Stimulated activated naive CD8-positive, alpha-beta T cell treated with anti-CD3 and anti-CD28 coated beads, Interleukin-15, amount 100 ng/mL, for 72 hours (primary cell): ENCODE results near the gene ARHGAP23.
A peak's percentile ranks its signal among the peaks of the same experiment; 100 is the strongest.

ENCODE experiments used
- ATAC-seq: fragments of 150-1000 bp; cut with Tn5 transposase; 2 replicates; pipeline ENCODE4 v1.10.0; 2021; ENCODE audit warnings: mild to moderate bottlenecking, moderate library complexity
- DNase-seq, 2 donors: peaks; one replicate each; pipeline ENCODE4 v3.0.0; 2021 to 2022
- H3K27ac Mint-ChIP-seq, 2 donors: one replicate each; pipeline ENCODE4 v1.8.0; 2022; ENCODE audit warnings: mild to moderate bottlenecking in 2 of 2, mixed read lengths in 2 of 2, moderate library complexity in 2 of 2
- H3K27me3 Mint-ChIP-seq: one replicate; pipeline ENCODE4 v1.8.0; 2022; ENCODE audit warnings: mixed read lengths
- H3K4me1 Mint-ChIP-seq: one replicate; pipeline ENCODE4 v1.8.0; 2022; ENCODE audit warnings: mild to moderate bottlenecking, mixed read lengths
- H3K4me3 Mint-ChIP-seq, 2 donors: one replicate each; pipeline ENCODE4 v1.8.0; 2022; ENCODE audit warnings: mild to moderate bottlenecking in 2 of 2, mixed read lengths in 2 of 2, moderate library complexity in 1 of 2
- H3K9me3 Mint-ChIP-seq, 2 donors: one replicate each; pipeline ENCODE4 v1.8.0; 2022; ENCODE audit warnings: mixed read lengths in 2 of 2

Gene ARHGAP23

GRCh38 chr17:38532451-38532850, 104.2 kb downstream of the ARHGAP23 start:
- DNase-seq (no peak), ATAC-seq (no peak)
- H3K4me3 Mint-ChIP-seq = no peak overlapping the region
- peak overlapping the region; percentile 38 to 82 for H3K27ac Mint-ChIP-seq
- peaks cover 9% of the 10 kb centered on the region for H3K4me1 Mint-ChIP-seq
- no peaks in the 10 kb centered on the region for H3K9me3 Mint-ChIP-seq
- peaks cover 76% of the 10 kb centered on the region for H3K27me3 Mint-ChIP-seq

DNA sequence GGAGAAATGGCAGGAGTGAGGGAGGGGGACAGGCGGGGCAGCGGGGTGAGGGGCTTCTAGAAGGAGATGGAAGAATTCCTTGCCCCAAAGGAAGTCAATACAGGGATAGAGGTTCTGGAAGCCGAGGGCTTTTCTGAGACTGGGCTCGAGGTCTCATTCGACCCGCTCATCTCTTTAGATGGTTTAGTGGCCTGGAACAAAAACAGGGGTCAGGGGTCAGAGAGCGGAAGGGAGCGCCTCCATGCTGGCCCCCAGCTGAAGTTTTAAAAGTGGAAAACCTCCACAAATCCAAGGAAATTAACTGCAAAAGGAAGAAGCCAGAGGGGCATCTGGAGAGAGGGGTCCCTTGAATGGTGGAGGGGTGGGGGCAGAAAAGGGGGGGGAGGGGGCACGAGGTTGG, 105.0 kb downstream of the ARHGAP23 start:
- peaks cover 69% of the 10 kb centered on the region for H3K27me3 Mint-ChIP-seq

GRCh38 chr17:38533866-38534497, 105.7 kb downstream of the ARHGAP23 start:
- peaks cover 63% of the 10 kb centered on the region for H3K27me3 Mint-ChIP-seq
- H3K4me1 Mint-ChIP-seq = no peaks in the 10 kb centered on the region
- no peaks in the 10 kb centered on the region for H3K9me3 Mint-ChIP-seq
- DNase-seq = no peak
- no peak overlapping the region for H3K27ac Mint-ChIP-seq
- ATAC-seq = no peak
- no peak overlapping the region for H3K4me3 Mint-ChIP-seq

More for the DNA sequence above, 105.0 kb downstream of the ARHGAP23 start:
- Mint-ChIP-seq H3K4me3 (no peak overlapping the region), H3K9me3 (no peaks in the 10 kb centered on the region), H3K27ac (peak overlapping the region in 1 of 2 donors; percentile 71), H3K4me1 (peaks cover 5% of the 10 kb centered on the region)
- DNase-seq (no peak), ATAC-seq (no peak)

- Mint-ChIP-seq H3K27me3 (peaks cover 61% of the 10 kb centered on the region), H3K4me1 (no peaks in the 10 kb centered on the region), H3K27ac (no peak overlapping the region), H3K4me3 (no peak overlapping the region), H3K9me3 (no peaks in the 10 kb centered on the region)
- ATAC-seq = no peak
- no peak for DNase-seq
These were observed 106.2 kb downstream of the ARHGAP23 start for GRCh38 chr17:38534498-38534885.

GRCh38 chr17:38535886-38536285, 107.6 kb downstream of the ARHGAP23 start:
- no peaks in the 10 kb centered on the region for H3K4me1 Mint-ChIP-seq
- DNase-seq (no peak), ATAC-seq (no peak)
- H3K9me3 Mint-ChIP-seq = no peaks in the 10 kb centered on the region
- no peak overlapping the region for H3K4me3 Mint-ChIP-seq
- no peak overlapping the region for H3K27ac Mint-ChIP-seq
- peaks cover 47% of the 10 kb centered on the region for H3K27me3 Mint-ChIP-seq

DNA sequence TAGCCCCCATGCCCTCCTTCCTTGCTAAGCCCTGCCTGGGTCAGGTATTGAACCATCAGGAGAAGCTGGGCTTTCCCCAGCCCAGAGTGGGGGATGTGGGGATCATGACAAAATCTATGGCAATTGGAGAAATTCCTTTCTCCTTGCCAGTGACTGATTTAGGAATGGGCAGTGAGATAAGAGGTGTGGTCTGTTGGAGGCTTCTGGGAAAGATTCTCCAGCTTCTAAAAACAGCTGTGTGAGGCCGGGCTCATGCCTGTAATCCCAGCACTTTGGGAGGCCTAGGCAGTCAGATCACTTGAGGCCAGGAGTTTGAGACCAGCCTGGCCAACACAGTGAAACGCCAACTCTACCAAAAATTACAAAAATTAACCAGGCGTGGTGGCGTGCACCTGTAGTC, 108.4 kb downstream of the ARHGAP23 start:
- no peak for DNase-seq

DNA sequence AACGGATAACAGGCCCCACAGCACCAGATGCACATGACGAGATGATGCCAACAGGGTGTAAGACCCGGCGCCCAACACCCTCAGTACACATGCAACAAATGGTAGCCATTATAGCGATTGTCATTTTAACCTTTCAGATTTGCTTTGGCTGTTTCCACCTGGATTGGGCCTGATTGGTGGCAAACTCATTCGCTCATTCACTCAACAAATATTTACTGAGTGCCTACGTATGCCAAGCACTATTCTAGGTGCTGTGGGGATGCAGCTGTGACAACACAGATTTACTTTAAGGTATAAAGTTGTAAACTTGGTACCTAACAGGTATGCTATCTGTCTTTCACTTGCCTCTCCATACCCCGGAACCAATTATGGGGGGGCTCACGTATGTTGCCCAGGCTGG, 110.6 kb downstream of the ARHGAP23 start:
- H3K27me3 Mint-ChIP-seq = peaks cover 49% of the 10 kb centered on the region
- ATAC-seq (no peak), DNase-seq (no peak)
- no peak overlapping the region for H3K27ac Mint-ChIP-seq
- H3K4me1 Mint-ChIP-seq = no peaks in the 10 kb centered on the region
- H3K9me3 Mint-ChIP-seq = no peaks in the 10 kb centered on the region
- no peak overlapping the region for H3K4me3 Mint-ChIP-seq

More for the DNA sequence above, 108.4 kb downstream of the ARHGAP23 start:
- H3K27me3 Mint-ChIP-seq = peaks cover 48% of the 10 kb centered on the region
- no peaks in the 10 kb centered on the region for H3K4me1 Mint-ChIP-seq
- no peaks in the 10 kb centered on the region for H3K9me3 Mint-ChIP-seq
- no peak overlapping the region for H3K27ac Mint-ChIP-seq
- no peak for ATAC-seq
- H3K4me3 Mint-ChIP-seq = no peak overlapping the region

- Mint-ChIP-seq H3K27ac (no peak overlapping the region), H3K27me3 (peaks cover 44% of the 10 kb centered on the region), H3K4me3 (no peak overlapping the region), H3K9me3 (no peaks in the 10 kb centered on the region), H3K4me1 (no peaks in the 10 kb centered on the region)
- no peak for ATAC-seq
- DNase-seq = no peak
These were observed 111.1 kb downstream of the ARHGAP23 start for GRCh38 chr17:38539386-38539785.

- ATAC-seq (no peak), DNase-seq (no peak)
- peak overlapping the region in 1 of 2 donors; percentile 62 for H3K27ac Mint-ChIP-seq
- H3K9me3 Mint-ChIP-seq = no peaks in the 10 kb centered on the region
- H3K4me3 Mint-ChIP-seq = no peak overlapping the region
- no peaks in the 10 kb centered on the region for H3K4me1 Mint-ChIP-seq
- peaks cover 38% of the 10 kb centered on the region for H3K27me3 Mint-ChIP-seq
These were observed 112.3 kb downstream of the ARHGAP23 start for GRCh38 chr17:38540514-38541045.

DNA sequence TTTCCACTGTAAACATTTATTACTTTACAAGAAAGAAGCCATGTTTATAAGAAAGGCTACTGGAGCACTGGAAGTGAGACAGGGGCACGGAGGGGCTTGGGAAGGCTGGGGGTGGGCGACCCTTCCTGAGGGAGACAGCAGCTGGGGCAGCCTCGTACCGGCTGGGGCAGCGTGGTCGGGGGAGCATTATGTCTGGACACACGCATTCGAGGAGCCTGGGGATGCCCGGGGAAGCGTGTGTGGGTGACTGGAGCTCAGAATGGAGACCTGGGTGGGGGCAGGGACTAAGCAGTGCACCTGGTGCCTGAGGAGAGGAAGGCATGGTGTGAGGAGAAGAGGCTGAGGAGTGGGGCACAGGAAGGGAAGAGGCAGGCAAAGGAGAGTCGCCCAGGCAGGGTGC, 113.0 kb downstream of the ARHGAP23 start:
- Mint-ChIP-seq H3K27me3 (peaks cover 31% of the 10 kb centered on the region), H3K9me3 (no peaks in the 10 kb centered on the region), H3K4me1 (no peaks in the 10 kb centered on the region), H3K4me3 (no peak overlapping the region), H3K27ac (no peak overlapping the region)
- DNase-seq (no peak), ATAC-seq (no peak)

GRCh38 chr17:38542286-38542685, 114.0 kb downstream of the ARHGAP23 start:
- no peaks in the 10 kb centered on the region for H3K9me3 Mint-ChIP-seq
- no peak for DNase-seq
- H3K27me3 Mint-ChIP-seq = peaks cover 35% of the 10 kb centered on the region
- no peak overlapping the region for H3K27ac Mint-ChIP-seq
- H3K4me1 Mint-ChIP-seq = peaks cover 7% of the 10 kb centered on the region
- ATAC-seq = no peak
- H3K4me3 Mint-ChIP-seq = no peak overlapping the region

DNA sequence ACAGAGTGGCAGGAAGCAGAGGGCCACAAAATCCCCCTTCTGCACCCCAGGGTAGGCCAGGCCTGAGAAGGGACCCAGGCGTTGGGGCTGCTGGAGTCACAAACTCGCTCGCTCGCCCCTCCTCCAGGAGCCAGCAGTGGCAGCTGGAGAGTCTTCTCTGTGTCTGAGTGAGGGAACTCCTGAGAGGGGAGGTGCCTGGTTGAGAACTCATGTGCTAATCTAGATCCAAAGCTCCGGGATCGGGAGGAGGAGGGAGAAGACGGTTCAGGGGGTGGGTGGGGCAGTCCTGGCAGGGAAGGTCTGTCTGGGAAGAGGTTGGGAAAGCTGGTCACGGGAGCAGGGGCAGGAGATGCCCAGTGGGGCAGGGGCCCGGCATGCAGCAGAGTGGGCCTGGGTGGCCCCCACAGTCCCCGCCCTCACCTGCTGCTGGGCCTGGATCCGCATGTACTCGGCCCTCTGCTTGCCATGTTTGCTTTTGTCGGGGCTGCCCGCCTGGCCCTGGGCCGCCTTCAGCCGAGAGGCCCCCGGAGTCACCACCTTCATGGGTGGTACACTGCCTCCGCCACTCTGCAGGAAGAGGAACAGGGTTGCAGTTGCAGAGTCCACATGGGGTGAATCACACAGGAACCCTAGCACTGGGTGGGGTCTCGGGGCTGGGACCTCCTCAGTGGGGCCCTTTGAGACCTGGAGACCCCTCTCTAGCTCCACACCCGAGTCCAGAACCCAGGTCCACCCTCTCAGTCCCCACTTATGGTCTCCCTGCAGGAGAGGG, 115.3 kb downstream of the ARHGAP23 start:
- Mint-ChIP-seq H3K27ac (no peak overlapping the region), H3K4me3 (no peak overlapping the region), H3K27me3 (peaks cover 40% of the 10 kb centered on the region), H3K4me1 (peaks cover 11% of the 10 kb centered on the region), H3K9me3 (no peaks in the 10 kb centered on the region)
- DNase-seq (no peak), ATAC-seq (no peak)

DNA sequence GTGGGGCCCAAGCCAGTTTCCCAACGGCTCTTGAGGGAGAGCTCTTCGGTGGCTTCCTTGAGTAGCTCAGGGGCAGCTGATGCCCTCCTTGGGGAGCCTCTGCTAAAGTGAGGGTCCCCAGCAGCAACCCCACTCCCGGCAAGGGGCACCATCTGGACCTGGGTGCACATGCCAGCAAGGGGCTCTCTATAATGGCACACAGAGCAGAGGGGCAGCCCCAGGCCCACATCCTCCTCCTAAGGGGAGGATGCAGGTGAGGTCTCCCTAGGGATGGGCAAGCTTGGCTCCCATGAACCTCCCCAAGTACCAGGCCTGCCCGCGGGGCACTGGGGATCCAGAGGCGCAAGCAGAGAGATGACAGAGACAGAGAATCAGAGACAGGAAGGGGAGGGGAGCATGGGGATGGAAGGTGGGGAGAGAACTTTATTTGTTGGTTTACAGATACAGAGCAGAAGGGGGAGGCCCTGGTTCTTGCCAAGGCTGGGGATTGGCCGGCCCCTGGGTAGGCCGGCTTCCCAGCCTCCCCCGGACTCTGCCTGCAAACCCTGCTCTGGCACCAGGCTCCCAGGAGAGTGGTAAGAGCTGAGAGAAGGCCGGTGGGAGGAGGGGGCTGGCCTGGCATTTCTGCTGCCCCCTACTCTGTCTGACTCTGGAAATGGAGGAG, 116.0 kb downstream of the ARHGAP23 start:
- no peak overlapping the region for H3K27ac Mint-ChIP-seq
- no peaks in the 10 kb centered on the region for H3K9me3 Mint-ChIP-seq
- DNase-seq (no peak), ATAC-seq (no peak)
- no peak overlapping the region for H3K4me3 Mint-ChIP-seq
- peaks cover 11% of the 10 kb centered on the region for H3K4me1 Mint-ChIP-seq
- peaks cover 42% of the 10 kb centered on the region for H3K27me3 Mint-ChIP-seq

- Mint-ChIP-seq H3K4me1 (peaks cover 11% of the 10 kb centered on the region), H3K27ac (no peak overlapping the region), H3K9me3 (no peaks in the 10 kb centered on the region), H3K4me3 (no peak overlapping the region), H3K27me3 (peaks cover 47% of the 10 kb centered on the region)
- ATAC-seq = no peak
- no peak for DNase-seq
These were observed 116.6 kb downstream of the ARHGAP23 start for GRCh38 chr17:38544839-38545209.

GRCh38 chr17:38545531-38546225, 117.4 kb downstream of the ARHGAP23 start:
- no peak for DNase-seq
- no peaks in the 10 kb centered on the region for H3K9me3 Mint-ChIP-seq
- peaks cover 11% of the 10 kb centered on the region for H3K4me1 Mint-ChIP-seq
- no peak overlapping the region for H3K4me3 Mint-ChIP-seq
- no peak overlapping the region for H3K27ac Mint-ChIP-seq
- no peak for ATAC-seq
- H3K27me3 Mint-ChIP-seq = peaks cover 49% of the 10 kb centered on the region
